ENCODE measurements around the gene TPPP2.

Gene TPPP2

DNA sequence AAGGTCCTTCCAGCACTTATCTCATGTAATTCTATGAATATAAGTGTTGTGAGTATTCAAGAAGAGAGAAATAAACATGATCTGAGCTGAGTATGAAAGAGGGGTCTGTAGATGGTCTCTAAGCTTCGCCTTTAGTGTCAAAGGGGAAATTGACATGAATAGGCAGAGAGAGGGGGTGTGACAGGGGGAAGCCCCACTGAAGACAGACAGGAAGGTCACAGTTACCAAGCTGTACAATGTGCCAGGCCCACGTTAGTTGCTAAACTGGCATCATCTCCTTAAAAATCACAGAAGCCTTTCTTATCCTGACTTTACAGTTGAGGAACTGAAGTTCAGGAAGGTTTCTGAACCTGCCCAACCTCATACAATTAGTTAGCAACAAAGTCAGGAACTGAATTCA lies 47.7 kb downstream of the TPPP2 start:
- DNase-seq (no peak), ATAC-seq (no peak)

DNA sequence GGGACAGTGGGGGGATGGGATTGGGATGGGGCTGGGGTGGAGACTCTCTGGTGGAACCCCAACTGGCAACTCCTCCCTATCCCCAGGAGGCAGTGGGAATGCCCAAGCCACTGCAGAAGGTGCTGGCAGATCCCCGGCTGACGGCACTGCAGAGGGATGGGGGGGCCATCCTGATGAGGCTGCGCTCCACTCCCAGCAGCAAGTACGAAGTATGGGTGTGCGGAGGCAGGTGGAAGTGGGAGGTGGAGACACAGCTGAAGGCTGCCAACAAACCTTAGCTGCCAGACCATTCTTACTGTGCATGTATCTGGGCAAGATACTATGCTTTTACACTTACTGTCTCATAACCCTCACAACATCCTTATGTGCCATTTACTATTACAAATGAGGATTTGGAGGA lies 48.3 kb downstream of the TPPP2 start:
- DNase-seq (no peak), ATAC-seq (no peak)

DNA sequence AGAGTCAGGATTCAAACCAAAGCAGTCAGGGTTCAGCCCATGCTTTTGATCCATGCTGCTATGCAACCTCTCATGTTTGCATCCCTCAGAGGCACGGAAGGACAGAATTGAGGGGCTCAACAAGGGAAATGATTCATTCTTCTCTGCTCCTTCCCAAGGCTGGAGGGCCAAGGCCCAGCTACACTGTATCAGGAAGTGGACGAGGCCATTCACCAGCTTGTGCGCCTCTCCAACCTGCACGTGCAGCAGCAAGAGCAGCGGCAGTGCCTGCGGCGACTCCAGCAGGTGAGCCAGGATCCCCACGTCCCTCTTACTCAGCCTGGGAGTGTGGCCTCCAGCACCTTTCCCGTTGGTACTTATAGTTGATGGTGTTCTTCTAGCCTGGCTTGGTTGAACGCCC lies 48.7 kb downstream of the TPPP2 start:
- ATAC-seq (no peak), DNase-seq (no peak)

DNA sequence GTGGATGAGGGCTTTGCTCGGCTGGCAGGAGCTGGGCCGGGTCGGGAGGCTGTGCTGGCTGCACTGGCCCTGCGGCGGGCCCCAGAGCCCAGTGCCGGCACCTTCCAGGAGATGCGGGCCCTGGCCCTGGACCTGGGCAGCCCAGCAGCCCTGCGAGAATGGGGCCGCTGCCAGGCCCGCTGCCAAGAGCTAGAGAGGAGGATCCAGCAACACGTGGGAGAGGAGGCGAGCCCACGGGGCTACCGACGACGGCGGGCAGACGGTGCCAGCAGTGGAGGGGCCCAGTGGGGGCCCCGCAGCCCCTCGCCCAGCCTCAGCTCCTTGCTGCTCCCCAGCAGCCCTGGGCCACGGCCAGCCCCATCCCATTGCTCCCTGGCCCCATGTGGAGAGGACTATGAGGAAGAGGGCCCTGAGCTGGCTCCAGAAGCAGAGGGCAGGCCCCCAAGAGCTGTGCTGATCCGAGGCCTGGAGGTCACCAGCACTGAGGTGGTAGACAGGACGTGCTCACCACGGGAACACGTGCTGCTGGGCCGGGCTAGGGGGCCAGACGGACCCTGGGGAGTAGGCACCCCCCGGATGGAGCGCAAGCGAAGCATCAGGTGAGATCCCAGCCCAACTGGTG lies 51.6 kb downstream of the TPPP2 start:
- no peak for DNase-seq
- no peak for ATAC-seq
